ENCODE results near the gene RAMP3.
"Not testable (repeated sequence)": the region's sequence is repeated elsewhere in the genome, so short reads cannot be mapped to it uniquely, and the experiment has no call there.

The RAMP3 gene

GRCh38 chr7:45197461-45197860 is 39.9 kb downstream of the RAMP3 start:
- no peak for DNase-seq

GRCh38 chr7:45198986-45199385 is 41.4 kb downstream of the RAMP3 start:
- DNase-seq = no peak

- no peak for DNase-seq
Observed at GRCh38 chr7:45199506-45199905, 41.9 kb downstream of the RAMP3 start.

- DNase-seq = no peak
Observed at GRCh38 chr7:45202625-45203024, 45.0 kb downstream of the RAMP3 start.

GRCh38 chr7:45203036-45203435 is 45.4 kb downstream of the RAMP3 start:
- DNase-seq = no peak

- DNase-seq = no peak
Observed at GRCh38 chr7:45203459-45203858, 45.9 kb downstream of the RAMP3 start.

GRCh38 chr7:45203936-45204445 is 46.4 kb downstream of the RAMP3 start:
- no peak for DNase-seq

GRCh38 chr7:45206266-45206665 is 48.7 kb downstream of the RAMP3 start:
- DNase-seq = not testable (repeated sequence)

GRCh38 chr7:45209909-45210308 is 52.3 kb downstream of the RAMP3 start:
- DNase-seq = not testable (repeated sequence)

- no peak for DNase-seq
Observed at GRCh38 chr7:45211066-45211465, 53.5 kb downstream of the RAMP3 start.

- DNase-seq = no peak
Observed at GRCh38 chr7:45211958-45212357, 54.4 kb downstream of the RAMP3 start.

- no peak for DNase-seq
Observed at GRCh38 chr7:45212606-45213005, 55.0 kb downstream of the RAMP3 start.

GRCh38 chr7:45215601-45216062 is 58.0 kb downstream of the RAMP3 start:
- no peak for DNase-seq

GRCh38 chr7:45216181-45216580 is 58.6 kb downstream of the RAMP3 start:
- no peak for DNase-seq

- DNase-seq = no peak
Observed at GRCh38 chr7:45216622-45217165, 59.1 kb downstream of the RAMP3 start.

GRCh38 chr7:45217358-45217757 is 59.8 kb downstream of the RAMP3 start:
- no peak for DNase-seq

- no peak for DNase-seq
Observed at GRCh38 chr7:45219130-45219529, 61.5 kb downstream of the RAMP3 start.

GRCh38 chr7:45219801-45220435 is 62.3 kb downstream of the RAMP3 start:
- no peak for DNase-seq

- no peak for DNase-seq
Observed at GRCh38 chr7:45220846-45221618, 63.4 kb downstream of the RAMP3 start.

GRCh38 chr7:45221896-45222604 is 64.5 kb downstream of the RAMP3 start:
- no peak for DNase-seq

- DNase-seq = no peak
Observed at GRCh38 chr7:45223078-45223477, 65.5 kb downstream of the RAMP3 start.

GRCh38 chr7:45223728-45224630 is 66.4 kb downstream of the RAMP3 start:
- DNase-seq = no peak

Measured in DMS153 (cell line).